GM18505 (cell line): ENCODE results near the gene CDH4.

Source experiments
- ATAC-seq: cut with Tn5 transposase; IDR thresholded peaks from one replicate; pipeline ENCODE4 v1.9.1; 2021; ENCODE audit not compliant: unreplicated experiment
- POLR2A ChIP-seq: IDR thresholded peaks from 4 replicates; pipeline ENCODE4 v1.6.1; 2011; ENCODE audit warnings: borderline replicate concordance; ENCODE audit not compliant: insufficient read depth, insufficient read length; ENCODE audit errors: extremely low read depth

Gene CDH4

GRCh38 chr20:61886721-61887595 is 634.9 kb downstream of the CDH4 start:
- TF ChIP-seq POLR2A, result no peak
- no peak for ATAC-seq

DNA sequence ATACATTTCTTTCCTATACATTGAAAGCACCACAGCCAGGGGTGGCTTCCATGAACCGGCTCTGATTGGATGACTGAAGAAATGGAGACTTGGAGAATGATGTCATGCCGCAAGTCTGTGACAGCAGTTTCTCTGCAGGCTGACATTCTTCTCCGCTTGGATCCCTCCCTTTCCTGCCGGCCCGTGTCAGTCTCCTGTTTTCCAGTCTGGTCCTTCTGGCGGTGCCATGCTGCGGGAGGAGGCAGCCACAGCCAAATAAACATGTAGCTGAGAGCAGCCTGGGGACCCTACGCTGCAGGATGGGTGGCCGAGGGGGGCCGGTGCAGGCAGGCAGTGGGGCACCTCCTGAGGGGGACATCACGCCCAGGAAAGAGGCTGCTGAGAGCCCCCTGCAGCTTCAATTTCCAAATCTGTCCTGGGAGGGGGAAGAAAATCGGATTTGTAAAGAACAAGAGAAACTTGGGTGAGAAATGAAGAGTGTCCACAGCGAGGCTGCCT is 635.6 kb downstream of the CDH4 start:
- TF ChIP-seq POLR2A, result no peak
- ATAC-seq, result no peak

GRCh38 chr20:61888101-61888865 is 636.2 kb downstream of the CDH4 start:
- no peak for TF ChIP-seq POLR2A
- ATAC-seq, result no peak

GRCh38 chr20:61889659-61890058 is 637.6 kb downstream of the CDH4 start:
- ATAC-seq, result no peak
- no peak for TF ChIP-seq POLR2A

- no peak for TF ChIP-seq POLR2A
- ATAC-seq, result no peak
Measured at GRCh38 chr20:61890210-61890609, 638.1 kb downstream of the CDH4 start.

- no peak for ATAC-seq
Measured at GRCh38 chr20:61891476-61891875, 639.4 kb downstream of the CDH4 start.

DNA sequence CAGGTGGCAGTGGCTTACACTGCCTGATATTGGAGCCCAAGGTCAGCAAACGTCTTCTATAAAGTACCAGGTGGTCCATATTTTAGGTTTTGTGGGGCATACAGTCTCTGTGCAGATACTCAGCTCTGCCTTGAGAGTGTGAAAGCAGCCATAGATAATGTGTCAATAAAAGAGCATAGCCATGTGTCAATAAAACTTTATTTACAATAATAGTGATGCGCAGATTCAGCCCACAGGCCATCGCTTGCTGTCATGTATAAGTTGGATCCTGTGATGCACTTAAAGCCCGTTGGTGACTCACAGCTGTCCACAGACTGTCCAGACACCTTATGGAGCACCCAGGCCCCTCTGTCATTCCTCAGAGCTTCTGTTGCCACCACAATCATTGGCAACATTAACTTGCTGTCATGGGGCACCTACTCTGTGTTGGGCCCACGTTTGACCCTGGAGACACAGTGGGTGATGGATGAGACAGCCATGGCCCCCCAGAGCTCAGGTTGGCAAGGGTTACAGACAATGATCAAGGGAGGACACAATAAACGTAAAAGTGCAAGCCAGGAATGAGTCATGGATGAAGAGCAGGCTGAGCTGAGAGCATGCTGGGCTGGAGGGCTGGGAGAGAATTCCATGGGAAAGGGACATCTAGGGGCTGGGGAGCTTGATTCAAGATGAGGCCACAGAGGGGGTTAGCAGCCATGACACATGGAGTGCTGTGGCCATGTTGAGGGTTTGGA is 640.0 kb downstream of the CDH4 start:
- TF ChIP-seq POLR2A, result no peak
- no peak for ATAC-seq

More at GRCh38 chr20:61891476-61891875, 639.4 kb downstream of the CDH4 start:
- no peak for TF ChIP-seq POLR2A

DNA sequence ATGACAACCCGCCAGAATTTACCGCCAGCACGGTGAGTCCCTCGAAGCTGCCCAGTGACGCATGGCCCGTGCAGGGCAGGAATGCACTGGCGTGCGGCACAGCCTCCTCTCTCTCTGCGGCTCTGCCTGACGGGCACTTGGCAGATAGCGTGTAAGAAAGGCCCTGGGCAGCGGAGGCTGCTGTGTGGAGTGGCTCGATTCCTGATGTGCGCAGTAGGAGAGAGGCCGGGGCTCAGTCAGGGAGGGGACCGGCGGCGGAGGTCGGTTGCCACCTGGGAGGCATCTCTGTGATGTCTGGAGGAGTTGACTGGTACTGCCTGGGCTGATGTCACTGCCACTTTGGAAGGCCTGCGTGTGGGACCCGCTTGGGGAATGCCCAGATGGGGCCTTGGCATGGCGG is 643.0 kb downstream of the CDH4 start:
- ATAC-seq, result no peak
- TF ChIP-seq POLR2A, result no peak

DNA sequence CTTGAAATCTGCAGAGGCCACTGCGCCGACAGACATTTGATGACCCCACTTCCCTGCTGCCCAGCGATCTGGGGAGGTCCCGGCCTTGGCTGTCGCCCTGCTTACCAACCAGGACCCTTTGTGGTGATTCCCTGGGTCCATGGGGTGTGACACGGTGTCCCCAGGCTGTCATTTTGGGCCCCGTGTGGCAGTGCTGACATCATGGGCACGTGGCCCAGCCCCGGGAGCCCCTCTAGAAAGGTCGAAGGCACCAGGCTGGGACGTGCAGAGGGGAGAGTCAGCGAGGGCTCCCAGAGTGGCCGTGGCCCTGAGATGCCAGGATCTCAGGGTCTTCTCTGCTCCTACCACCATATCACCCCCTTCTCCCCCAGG is 643.6 kb downstream of the CDH4 start:
- no peak for ATAC-seq
- TF ChIP-seq POLR2A, result no peak

DNA sequence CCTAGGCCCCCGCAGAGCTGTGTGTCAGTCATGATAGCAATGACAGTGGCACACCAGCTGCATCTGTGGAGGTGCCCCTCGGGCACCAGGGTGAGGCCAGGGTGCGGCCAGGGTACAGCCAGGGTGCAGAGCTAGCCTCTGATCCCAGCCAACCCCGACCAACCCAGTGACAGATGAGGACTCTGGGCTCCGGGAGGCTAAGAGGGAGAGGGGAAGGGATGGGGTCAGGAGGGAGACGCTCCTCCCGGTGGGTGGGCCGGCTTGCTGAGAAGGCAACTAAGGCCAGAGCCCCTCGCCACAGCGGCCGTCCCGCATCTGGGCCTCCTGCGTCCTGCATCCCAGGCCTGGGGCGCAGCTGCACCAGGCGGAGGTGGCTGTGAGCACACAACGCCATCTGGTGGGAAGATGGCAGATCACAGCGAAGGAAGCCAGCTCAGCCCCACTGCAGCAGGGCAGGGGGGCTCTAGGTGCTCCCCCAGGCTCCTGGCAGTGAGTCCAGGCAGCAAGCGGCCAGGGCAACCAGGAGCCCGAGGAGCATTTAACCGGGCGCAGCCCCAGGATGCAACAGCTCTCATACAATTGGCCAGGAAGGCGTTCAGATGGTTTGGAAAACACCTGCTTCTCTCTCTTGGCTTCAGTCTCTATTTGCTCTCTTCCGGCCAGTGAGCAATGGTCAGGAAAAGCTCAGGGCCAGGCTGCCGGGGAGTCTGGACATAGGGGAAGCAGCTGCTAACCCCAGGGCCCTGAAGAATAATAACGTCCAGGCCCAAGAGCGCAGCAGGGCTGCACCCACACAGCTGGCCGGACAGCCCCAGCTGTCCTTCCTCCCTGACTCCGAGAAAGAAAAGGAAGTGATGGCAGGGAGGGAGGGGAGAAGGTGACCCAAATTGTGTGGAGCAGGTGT is 644.2 kb downstream of the CDH4 start:
- TF ChIP-seq POLR2A, result no peak
- no peak for ATAC-seq

GRCh38 chr20:61897401-61898295 is 645.6 kb downstream of the CDH4 start:
- no peak for ATAC-seq
- TF ChIP-seq POLR2A, result no peak
